GM18526 (cell line): ENCODE data around the gene ST3GAL2.

ENCODE experiments used
- POLR2A ChIP-seq: IDR thresholded peaks from 3 replicates; pipeline ENCODE4 v1.6.1; 2011; ENCODE audit not compliant: insufficient read length; ENCODE audit errors: extremely low read depth

Gene ST3GAL2, protein sequence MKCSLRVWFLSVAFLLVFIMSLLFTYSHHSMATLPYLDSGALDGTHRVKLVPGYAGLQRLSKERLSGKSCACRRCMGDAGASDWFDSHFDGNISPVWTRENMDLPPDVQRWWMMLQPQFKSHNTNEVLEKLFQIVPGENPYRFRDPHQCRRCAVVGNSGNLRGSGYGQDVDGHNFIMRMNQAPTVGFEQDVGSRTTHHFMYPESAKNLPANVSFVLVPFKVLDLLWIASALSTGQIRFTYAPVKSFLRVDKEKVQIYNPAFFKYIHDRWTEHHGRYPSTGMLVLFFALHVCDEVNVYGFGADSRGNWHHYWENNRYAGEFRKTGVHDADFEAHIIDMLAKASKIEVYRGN

DNA sequence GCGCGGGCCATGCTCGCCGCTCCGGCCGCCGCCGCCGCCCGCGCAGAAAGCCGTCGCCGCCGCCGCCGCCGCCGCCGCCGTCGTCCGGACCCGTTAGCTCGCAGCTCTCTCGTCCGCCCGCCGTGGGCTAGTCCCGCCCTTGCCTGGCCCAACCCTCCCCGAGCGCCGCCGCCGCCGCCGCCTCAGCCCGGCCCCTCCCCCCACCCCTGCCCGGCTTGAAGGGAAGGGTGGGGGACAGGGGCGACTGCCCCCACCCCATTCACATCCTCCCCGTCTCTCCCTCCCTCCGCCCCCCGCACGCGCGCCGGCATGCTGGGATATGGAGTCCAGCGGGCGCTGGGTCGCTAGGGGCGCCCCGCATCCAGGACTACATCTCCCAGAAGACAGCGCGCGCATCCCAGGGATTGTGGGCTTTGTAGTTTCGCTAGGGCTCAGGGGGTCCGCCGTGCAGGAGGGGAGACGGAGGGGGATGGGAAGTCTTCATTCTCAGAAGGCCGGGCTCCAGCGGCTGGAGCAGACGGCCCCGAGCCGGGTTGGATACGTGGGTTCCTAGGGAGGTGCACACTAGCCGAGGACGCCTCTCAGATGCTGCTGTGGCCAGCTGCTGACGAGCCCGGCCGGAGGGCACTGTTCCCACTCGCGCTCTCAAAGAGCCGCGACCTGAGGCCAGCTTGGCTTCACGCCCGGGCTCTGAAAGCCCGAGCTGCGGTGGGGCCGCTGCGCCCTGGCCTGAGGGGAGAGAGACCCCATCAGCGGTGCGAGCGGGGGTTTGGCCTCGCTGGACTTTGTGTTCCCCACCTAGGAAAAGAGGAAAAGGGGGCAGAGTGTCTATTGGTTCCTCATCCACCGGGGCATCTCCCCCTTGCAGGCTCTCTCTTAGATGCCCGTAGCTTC lies at the start of gene ST3GAL2:
ST3GAL2 (minus strand) TSS at position 132 of the 894 bp plus-strand sequence. CDS start 40,570 bp downstream, outside the sequence.
- TF ChIP-seq POLR2A = peak; percentile 43

DNA sequence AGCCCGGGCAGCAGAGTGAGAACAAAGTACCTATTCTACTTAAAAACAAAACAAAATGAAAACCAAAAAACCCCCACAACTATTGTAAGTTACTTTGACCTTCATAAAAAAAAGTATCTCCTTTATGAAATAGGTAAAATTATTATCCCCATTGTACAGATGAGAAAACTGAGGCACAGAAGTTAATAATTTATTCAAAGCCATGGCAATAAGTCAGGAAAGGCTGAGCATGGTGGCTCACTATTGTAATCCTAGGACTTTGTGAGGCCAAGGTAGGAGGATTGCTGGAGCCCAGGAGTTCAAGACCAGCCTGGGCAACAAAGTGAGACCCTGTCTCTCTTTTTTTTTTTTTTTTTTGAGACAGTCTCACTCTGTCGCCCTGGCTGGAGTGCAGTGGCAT lies 46.0 kb upstream of the ST3GAL2 start:
- no peak for TF ChIP-seq POLR2A

DNA sequence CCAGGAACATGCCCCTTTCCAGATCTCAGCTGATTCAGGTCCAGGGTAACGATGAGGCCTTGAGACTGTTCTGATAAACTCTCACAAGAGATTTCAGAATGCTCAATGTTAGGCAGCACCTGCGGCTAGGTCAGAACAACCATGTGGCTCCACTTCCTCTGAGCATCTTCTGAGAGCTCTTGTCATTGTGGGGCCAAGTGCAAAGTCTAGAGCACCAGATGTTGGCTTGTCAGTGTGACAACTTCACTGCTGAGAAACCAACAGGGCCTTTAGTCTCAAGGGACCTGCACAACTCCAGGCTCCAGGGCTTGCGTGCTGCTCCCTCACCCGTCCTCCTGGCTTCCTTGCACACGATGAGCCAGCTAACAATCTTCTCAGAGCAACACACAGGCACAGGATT lies 44.5 kb upstream of the ST3GAL2 start:
- no peak for TF ChIP-seq POLR2A

DNA sequence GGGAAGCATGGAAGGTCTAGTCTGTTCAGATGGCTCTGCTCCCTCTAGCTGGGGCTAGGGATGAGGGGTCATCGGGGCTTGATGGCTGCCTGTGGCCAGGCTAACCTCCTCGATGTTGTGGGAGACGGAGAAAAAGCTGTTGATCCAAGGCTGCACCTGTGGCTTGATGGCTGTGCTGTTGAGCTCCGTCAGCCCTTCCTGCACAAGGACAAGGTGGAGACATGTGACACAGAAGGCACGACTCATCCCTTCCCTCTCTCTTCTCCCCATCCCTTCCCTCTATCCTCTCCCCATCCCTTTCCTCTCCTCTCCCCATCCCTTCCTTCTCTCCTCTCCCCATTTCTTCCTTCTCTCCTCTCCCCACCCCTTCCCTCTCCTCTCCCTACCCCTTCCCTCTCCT lies 43.7 kb upstream of the ST3GAL2 start:
- TF ChIP-seq POLR2A = no peak

DNA sequence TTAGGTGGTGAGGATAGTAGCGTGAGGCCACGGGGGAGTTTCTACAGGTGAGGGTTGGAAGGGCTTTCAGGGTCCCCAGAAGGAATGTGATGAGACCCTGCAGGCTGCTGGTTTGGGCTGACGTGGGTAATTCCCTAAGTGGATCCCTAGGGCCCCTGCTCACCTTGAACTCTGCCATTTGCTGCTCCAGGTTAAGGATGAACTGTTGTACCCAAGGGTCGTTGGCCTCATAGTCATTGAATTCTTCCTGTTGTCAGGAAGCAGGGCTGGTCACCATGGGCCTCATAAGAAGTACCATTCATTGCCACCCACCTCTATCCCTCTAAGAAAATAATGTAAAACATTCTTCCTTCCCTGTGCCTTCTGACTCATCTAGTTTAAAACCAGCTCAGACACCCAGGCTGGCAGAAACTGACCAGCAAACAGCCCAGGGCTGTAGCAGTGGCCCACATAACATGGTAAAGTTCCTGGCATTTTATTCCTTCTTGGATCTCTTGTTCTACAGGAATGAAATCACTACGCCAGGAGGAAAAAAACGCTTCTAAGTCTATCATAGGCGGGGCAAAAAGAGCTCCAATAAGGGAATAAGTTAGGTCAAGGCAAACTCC lies 43.1 kb upstream of the ST3GAL2 start:
- TF ChIP-seq POLR2A = no peak

DNA sequence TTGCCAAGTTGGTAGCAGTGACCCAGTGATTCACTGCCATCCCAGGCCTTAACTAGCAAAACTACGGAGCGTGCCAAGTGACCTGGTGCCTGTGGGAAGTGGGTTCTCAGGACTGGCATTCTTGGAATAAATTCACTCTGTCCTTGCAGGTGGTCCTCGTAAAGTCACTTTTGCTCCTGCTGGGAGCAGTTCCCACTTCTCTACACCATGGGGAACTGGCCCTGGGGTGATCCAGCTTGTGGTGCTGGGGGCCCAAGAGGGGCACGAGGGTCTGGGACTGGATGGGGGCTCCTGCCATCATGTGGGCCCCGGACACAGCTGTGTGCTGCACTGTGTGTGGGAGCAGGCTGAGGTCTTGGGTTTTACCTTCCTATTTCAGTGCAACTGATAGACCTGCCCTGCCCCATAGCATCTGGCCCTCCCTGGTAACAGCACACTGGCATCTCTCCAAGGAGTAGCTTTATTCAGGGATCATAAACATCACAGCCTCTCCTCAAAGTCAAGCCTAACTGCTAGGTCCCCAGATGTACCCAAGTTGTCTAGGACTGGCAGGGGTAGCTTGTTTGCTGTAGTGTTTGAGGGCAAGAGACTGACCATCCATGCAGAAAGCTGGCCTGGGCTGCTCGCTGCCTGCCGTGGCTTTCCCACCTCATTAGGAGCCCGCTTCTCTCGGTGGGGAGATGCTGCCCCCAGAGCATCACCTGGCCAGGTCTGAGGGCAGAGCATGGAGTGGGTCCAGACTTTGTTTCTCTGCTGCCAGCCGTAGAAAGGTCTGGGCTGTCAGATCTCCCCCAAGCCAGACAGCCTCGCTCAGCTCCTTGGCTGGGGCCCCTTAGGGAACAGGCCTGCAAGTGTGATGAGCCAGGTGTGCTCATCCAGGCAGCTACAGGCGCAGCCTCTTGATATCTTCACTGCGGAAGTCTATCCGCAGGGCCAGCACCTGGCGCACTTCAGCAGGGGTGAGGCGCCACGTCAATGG lies 41.5 kb upstream of the ST3GAL2 start:
- TF ChIP-seq POLR2A = no peak

DNA sequence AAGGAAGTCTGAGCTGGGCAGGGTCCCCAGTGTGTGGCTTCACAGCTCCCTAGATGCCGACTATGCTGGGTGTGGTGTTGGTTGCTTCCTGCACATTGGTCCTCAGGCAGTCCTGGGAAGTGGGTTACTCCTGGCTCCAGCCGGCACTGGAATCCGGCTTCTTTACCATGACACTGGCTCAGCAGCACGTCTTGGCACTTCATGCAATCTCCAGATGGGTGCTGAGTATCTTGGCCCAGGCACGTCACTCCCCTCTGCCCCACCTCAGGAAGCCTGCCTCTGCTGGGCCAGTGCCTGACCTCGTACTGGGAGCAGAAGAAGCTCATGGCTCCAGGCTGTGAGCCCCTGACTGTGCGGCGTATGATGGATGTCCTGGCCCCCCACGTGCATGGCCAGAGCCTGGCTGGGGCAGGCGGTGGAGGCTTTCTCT lies 40.0 kb upstream of the ST3GAL2 start:
- no peak for TF ChIP-seq POLR2A

DNA sequence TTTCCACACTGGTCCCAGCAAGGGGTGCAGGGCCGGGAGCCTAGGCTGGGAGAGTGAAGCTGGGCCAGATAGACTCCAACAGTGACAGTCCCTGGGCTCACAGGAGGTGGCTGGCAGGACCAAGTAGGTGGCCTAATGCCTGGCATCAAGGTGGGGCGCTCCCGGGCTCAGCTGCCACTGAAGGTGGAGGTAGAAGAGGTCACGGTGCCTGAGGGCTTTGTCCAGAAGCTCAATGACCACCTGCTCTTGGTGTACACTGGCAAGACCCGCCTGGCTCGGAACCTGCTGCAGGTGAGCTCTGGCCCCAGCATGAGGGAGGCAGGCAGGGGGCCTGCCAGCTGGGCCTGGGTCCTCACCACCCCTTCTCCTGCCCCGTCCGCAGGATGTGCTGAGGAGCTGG lies 39.3 kb upstream of the ST3GAL2 start:
- no peak for TF ChIP-seq POLR2A

DNA sequence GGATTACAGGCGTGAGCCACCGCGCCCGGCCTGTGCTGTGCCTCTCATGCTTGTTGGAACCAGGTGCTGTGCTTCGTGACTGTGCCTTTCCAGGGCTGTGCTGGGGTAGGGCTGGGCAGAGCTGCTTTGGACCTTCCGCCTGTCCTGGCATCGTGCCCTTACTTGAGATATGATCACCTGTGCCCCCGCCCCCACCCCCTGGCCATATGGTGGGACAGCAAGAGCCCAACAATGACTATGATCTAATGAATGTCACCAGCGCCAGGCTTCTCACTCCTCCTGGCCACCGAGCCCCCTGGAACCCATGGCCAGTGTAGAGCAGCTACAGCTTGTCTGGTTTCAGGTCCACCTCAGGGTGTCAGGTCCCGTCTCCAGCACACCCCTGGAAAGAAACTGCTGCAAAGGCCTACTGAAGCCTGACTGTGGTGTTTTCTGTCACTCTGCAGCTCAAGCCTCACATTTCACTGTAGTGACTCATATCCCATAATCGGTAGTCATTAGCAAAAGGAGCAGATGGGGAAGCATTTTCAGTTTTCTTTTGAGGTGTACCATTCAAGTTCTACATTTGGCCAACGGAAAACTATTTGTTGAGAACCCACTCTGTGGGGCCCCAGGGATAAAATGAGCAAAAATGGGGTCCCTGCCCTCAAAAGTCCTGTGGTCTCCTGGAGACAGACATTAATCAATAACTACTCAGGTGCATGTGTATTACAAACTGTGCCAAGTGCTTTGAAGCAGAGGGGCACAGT lies 37.5 kb upstream of the ST3GAL2 start:
- peak; percentile 31 for TF ChIP-seq POLR2A

DNA sequence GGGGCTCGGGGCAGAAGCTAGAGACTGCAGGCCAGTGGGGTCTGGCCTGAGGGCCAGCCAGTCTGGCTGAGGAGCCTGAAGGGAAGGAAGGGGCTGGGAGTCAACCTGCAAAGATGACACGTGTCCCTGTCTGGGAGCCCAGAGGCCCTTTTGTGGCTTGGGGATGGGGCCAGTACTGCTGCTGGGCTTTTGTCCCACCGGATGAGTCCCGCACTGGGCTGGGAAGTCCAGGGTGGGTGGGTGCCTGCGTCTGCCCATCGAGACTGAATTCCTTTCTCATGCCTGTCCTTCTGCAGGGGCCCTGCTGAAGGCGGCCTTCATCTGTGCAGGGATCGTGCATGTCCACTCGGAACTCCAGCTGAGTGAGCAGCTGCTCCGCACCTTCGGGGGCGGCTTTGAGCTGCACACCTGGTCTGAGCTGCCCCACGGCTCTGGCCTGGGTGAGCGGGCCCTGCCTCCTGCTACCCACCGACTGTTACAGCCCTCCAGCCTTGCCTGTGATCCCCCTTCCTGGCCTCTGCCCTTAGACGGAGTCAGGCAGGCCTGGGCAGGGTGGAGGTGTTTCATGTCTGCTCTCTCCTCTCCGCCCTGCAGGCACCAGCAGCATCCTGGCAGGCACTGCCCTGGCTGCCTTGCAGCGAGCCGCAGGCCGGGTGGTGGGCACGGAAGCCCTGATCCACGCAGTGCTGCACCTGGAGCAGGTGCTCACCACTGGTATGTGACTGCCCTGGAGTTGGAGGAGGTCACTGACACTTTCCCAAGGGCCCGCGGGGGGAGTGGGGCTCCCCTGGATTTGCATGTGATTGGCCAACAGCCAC lies 36.4 kb upstream of the ST3GAL2 start:
- no peak for TF ChIP-seq POLR2A

DNA sequence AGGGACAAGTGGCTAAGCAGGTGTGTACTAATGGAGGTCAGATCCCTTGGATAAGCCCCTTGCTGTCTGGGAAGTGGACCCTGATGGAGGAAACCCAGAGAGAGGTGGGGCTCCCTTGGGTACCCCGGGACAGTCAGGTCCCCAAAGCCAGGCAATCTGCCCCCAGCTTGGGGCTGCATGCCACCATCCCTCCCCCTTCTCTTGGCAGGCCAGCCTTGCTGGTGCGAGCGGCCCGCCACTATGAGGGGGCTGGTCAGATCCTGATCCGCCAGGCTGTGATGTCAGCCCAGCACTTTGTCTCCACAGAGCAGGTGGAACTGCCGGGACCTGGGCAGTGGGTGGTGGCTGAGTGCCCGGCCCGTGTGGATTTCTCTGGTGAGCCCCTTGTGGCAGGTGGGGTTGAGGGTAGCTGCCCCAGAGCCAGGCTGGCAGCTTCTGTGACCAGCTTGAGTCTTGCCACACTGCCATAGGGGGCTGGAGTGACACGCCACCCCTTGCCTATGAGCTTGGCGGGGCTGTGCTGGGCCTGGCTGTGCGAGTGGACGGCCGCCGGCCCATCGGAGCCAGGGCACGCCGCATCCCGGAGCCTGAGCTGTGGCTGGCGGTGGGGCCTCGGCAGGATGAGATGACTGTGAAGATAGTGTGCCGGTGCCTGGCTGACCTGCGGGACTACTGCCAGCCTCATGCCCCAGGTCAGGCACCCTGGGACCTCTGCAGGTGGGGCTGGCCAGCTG lies 35.6 kb upstream of the ST3GAL2 start:
- TF ChIP-seq POLR2A = no peak
